Measurements from ENCODE around the gene SAYSD1. TPM values are rescaled to one million over a fixed set of nuclear protein-coding genes. Genes with fewer than 3 reads are reported as not detected.

The SAYSD1 gene
- total RNA-seq, 3 donors from 2014 or later (not counting 1 experiment from before 2014, with no cell fraction given): 11.3 to 13.1 (median 11.5) TPM

DNA sequence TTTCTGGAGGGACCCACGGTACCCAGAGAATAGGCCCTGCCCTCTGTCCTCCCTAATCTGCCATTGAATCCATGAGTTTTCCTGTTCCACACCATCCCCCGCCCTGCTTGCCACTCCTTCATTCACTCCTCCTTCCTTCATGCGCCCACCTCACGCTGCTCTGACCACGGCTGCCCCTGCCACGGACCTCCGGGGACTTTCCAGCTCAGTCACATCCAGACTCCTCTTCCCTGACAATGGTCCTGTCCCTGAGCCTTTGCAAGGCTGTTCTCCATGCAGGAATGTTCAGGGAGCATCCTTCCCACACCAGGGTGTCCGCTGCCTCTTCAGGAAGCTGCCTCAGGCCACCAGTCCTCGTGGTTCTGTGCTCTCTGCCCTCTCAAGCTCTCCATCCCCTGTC, 40.5 kb downstream of the SAYSD1 start:
- Mint-ChIP-seq H3K9me3 (no peaks in the 10 kb centered on the region), H3K4me1 (no peaks in the 10 kb centered on the region), H3K27ac (no peak overlapping the region), H3K36me3 (no peaks in the 10 kb centered on the region), H3K27me3 (ENCODE audit: low read depth in 2 of 2) (peaks cover 0 to 7% of the 10 kb centered on the region in 2 donors), H3K4me3 (no peak overlapping the region)
- ATAC-seq: no peak
- peak in 1 of 2 donors; percentile 4 for DNase-seq
- intact Hi-C loops (cut with micrococcal nuclease): no loop called here
- H3K4me3 ChIP-seq (ENCODE audit: low read length): no peak overlapping the region
- H3K36me3 ChIP-seq (ENCODE audit: control insufficient read depth, insufficient read depth, low read length): no peaks in the 10 kb centered on the region
- no peak overlapping the region for H3K27ac ChIP-seq (ENCODE audit: low read length)
- 82% methylated on average over 9 of the region's 9 CpGs for WGBS (ENCODE audit: insufficient coverage)
- H3K27me3 ChIP-seq (ENCODE audit: control insufficient read depth, insufficient read depth, low read length): no peaks in the 10 kb centered on the region
- TF ChIP-seq, protein P1, sequence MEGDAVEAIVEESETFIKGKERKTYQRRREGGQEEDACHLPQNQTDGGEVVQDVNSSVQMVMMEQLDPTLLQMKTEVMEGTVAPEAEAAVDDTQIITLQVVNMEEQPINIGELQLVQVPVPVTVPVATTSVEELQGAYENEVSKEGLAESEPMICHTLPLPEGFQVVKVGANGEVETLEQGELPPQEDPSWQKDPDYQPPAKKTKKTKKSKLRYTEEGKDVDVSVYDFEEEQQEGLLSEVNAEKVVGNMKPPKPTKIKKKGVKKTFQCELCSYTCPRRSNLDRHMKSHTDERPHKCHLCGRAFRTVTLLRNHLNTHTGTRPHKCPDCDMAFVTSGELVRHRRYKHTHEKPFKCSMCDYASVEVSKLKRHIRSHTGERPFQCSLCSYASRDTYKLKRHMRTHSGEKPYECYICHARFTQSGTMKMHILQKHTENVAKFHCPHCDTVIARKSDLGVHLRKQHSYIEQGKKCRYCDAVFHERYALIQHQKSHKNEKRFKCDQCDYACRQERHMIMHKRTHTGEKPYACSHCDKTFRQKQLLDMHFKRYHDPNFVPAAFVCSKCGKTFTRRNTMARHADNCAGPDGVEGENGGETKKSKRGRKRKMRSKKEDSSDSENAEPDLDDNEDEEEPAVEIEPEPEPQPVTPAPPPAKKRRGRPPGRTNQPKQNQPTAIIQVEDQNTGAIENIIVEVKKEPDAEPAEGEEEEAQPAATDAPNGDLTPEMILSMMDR (IDR thresholded peaks at IDR 0.05): no peak
- no peaks in the 10 kb centered on the region for H3K4me1 ChIP-seq (ENCODE audit: control insufficient read depth, insufficient read depth, low read length)
- H3K9me3 ChIP-seq (ENCODE audit: control insufficient read depth, insufficient read depth, low read length): no peaks in the 10 kb centered on the region

DNA sequence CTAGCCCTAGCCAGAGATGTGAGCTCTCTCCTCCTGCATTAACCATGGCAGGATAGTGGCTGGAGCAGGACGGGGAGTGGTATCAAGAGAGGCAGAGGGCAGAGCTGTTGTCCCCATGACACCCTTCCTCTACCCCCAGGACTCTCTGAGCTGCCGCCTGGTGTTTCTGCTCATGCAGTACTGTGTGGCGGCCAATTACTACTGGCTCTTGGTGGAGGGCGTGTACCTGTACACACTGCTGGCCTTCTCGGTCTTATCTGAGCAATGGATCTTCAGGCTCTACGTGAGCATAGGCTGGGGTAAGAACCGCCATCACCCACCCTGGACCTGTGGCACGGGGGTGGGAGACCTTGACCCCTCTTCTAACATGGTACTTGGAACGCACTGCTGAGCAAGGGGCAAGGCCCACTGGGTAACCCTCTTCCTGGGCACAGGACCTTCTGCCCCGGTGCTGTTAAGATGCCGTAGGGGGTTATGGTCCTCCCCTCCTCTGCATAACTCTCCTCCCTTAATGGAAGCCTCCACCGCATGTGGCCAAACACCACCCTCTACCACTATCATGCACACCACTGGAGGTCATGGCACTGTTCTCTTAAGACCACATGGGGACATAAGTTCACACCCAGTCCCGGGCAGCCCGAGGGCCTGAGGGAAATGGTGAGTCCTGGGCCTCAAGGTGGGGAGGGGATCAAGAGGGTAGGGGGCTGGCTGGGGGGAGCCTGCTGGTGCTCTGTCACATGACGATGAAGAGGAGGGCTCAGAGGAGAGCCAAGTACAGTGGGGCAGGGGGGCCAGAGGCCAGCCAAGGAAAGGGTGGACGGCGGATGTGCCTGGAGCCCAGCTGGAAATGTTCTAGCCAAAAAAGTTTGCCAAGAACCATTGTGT, 41.3 kb downstream of the SAYSD1 start:
- intact Hi-C loops (cut with micrococcal nuclease): no loop called here

DNA sequence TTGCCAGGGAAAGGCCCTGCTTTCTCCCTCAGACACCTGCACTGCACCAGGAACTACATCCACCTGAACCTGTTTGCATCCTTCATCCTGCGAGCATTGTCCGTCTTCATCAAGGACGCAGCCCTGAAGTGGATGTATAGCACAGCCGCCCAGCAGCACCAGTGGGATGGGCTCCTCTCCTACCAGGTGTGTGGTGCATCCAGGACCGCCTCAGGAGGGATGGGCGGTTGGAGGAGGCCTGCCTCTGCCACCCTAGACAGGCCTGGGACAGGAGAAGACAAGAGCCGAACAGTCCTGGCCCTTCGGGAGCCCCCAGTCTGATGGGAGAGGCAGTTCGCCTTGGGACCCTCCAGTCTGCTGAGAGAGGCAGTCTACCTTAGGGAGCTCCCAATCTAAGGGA, 42.2 kb downstream of the SAYSD1 start:
- DNase-seq: no peak
- intact Hi-C loops (cut with micrococcal nuclease): no loop called here
- no peaks in the 10 kb centered on the region for H3K27me3 ChIP-seq (ENCODE audit: control insufficient read depth, insufficient read depth, low read length)

More for the DNA sequence above, 41.3 kb downstream of the SAYSD1 start:
- Mint-ChIP-seq H3K27me3 (ENCODE audit: low read depth in 2 of 2) (peaks cover 0 to 7% of the 10 kb centered on the region in 2 donors), H3K9me3 (no peaks in the 10 kb centered on the region), H3K4me1 (no peaks in the 10 kb centered on the region), H3K4me3 (no peak overlapping the region), H3K36me3 (no peaks in the 10 kb centered on the region), H3K27ac (no peak overlapping the region)
- Histone ChIP-seq H3K36me3 (ENCODE audit: control insufficient read depth, insufficient read depth, low read length) (no peaks in the 10 kb centered on the region), H3K27ac (ENCODE audit: low read length) (no peak overlapping the region), H3K4me3 (ENCODE audit: low read length) (no peak overlapping the region), H3K9me3 (ENCODE audit: control insufficient read depth, insufficient read depth, low read length) (no peaks in the 10 kb centered on the region), H3K4me1 (ENCODE audit: control insufficient read depth, insufficient read depth, low read length) (no peaks in the 10 kb centered on the region), H3K27me3 (ENCODE audit: control insufficient read depth, insufficient read depth, low read length) (no peaks in the 10 kb centered on the region)
- WGBS (ENCODE audit: insufficient coverage): 93% methylated on average over 17 of the region's 17 CpGs
- no peak for DNase-seq
- no peak for ATAC-seq
- TF ChIP-seq, protein P1 (IDR thresholded peaks at IDR 0.05): no peak

More for the DNA sequence above, 42.2 kb downstream of the SAYSD1 start:
- Mint-ChIP-seq H3K36me3 (no peaks in the 10 kb centered on the region), H3K27ac (no peak overlapping the region), H3K4me3 (no peak overlapping the region), H3K4me1 (no peaks in the 10 kb centered on the region), H3K9me3 (no peaks in the 10 kb centered on the region), H3K27me3 (ENCODE audit: low read depth in 2 of 2) (peaks cover 0 to 7% of the 10 kb centered on the region in 2 donors)
- H3K4me3 ChIP-seq (ENCODE audit: low read length): no peak overlapping the region
- H3K27ac ChIP-seq (ENCODE audit: low read length): no peak overlapping the region
- no peaks in the 10 kb centered on the region for H3K9me3 ChIP-seq (ENCODE audit: control insufficient read depth, insufficient read depth, low read length)
- ATAC-seq: peak in 1 of 3 donors; percentile 34
- H3K36me3 ChIP-seq (ENCODE audit: control insufficient read depth, insufficient read depth, low read length): no peaks in the 10 kb centered on the region
- WGBS (ENCODE audit: insufficient coverage): 93% methylated on average over 9 of the region's 9 CpGs
- no peaks in the 10 kb centered on the region for H3K4me1 ChIP-seq (ENCODE audit: control insufficient read depth, insufficient read depth, low read length)
- TF ChIP-seq, protein P1 (IDR thresholded peaks at IDR 0.05): no peak

All from natural killer cell (primary cell).